Stimulated activated CD8-positive, alpha-beta memory T cell treated with anti-CD3 and anti-CD28 coated beads, Interleukin-15, amount 100 ng/mL, for 1 hour (primary cell): Measurements from ENCODE around the gene VCY1B.
"Not testable (repeated sequence)": the region's sequence is repeated elsewhere in the genome, so short reads cannot be mapped to it uniquely, and the experiment has no call there.

Source experiments
- DNase-seq: peaks from one replicate; pipeline ENCODE4 v3.0.0-alpha.2; 2020; ENCODE audit warnings: low read depth

VCY1B gene

DNA sequence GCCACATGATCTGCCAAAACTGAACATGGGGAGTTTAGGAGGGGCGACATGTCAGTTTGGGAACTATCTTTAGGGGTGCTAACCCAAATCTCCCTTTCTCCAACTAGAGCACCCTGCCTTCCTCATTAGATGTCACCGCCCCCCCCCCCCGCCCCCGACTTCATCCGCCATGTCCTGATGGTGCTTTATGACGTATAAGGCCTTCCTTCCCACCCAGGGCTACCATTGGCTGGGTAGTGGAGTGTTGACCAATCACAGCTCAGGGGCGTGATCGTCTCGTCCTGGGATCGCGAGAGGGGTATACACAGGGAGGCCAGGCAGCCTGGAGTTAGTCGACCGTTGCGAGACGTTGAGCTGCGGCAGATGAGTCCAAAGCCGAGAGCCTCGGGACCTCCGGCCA lies at the start of gene VCY1B:
VCY1B (plus strand) TSS at position 301 of the 400 bp plus-strand sequence; CDS start at position 364, 63 bp downstream.
- DNase-seq = not testable (repeated sequence)

DNA sequence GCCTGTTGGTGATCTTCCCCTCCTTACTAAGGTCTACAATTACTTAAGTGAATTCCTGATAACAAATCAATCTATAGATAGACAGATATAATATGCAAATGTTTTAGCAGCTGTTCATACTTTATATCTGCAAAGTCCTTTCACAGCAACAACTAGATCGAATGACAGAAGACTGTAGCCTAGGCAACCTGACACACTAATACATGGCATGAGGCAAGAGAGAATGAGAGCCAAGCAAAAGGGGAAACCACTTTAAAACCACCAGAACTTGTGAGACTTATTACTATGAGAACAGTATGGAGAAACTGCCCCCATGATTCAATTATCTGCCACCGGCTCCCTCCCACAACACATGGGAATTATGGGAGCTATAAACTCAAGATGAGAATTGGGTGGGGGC lies 44.1 kb upstream of the VCY1B start:
- not testable (repeated sequence) for DNase-seq

DNA sequence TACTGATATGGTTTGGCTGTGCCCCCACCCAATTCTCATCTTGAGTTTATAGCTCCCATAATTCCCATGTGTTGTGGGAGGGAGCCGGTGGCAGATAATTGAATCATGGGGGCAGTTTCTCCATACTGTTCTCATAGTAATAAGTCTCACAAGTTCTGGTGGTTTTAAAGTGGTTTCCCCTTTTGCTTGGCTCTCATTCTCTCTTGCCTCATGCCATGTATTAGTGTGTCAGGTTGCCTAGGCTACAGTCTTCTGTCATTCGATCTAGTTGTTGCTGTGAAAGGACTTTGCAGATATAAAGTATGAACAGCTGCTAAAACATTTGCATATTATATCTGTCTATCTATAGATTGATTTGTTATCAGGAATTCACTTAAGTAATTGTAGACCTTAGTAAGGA lies 25.6 kb upstream of the VCY1B start:
- DNase-seq = not testable (repeated sequence)

DNA sequence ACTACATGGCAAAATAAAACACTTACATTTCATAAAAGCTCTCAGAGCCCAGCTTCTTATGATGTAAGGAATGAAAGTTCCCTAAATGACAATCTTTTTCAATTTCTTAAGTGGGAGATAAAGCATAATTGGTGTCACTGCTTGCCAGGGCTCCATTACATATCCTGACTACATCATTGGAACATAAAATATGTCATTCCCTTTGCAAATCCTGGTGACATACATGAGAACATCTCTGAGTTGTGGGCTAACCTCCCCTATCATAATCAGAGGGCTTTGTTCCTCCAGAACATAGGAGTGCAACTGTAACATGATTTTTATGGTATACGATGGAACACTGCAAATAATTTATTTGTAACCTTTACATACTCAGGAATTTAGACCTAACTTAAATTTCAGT lies 29.9 kb downstream of the VCY1B start:
- DNase-seq = no peak
